Myocyte (in vitro differentiated cells): ENCODE results near the gene ZNF653. TPM values are rescaled to one million over a fixed set of nuclear protein-coding genes. Genes with fewer than 3 reads are reported as not detected.
"Not testable (repeated sequence)": the region's sequence is repeated elsewhere in the genome, so short reads cannot be mapped to it uniquely, and the experiment has no call there.

Experiments used
- DNase-seq: peaks from one replicate; pipeline ENCODE4 v3.0.0-alpha.2; 2012; ENCODE audit warnings: low read depth
- microRNA-seq: library from miRNA; unstranded; fragments of <30 nt; microRNA quantifications from one replicate; pipeline ENCODE4, GENCODE V29; 2016
- total RNA-seq: library from RNA; depleted of rRNA; stranded (reverse); fragments of >200 nt; gene quantifications from 2 replicates; pipeline ENCODE4 v1.2.3, GENCODE V29; 2014

The ZNF653 gene
- total RNA-seq, 1 donor from 2014 or later: 5.9 TPM

GRCh38 chr19:11434703-11435056 is 71.0 kb downstream of the ZNF653 start:
- no peak for DNase-seq

GRCh38 chr19:11433526-11433925 is 72.1 kb downstream of the ZNF653 start:
- DNase-seq: not testable (repeated sequence)

Small RNA genes within 50 kb of the gene (microRNA-seq; reads per million reads assigned to microRNA genes)
- gene MIR7974: not detected

Other genes with a start within 250 kb of the ZNF653 start
- 10.1 and 12.7 TPM in 2 replicates for gene DOCK6, start 243.3 kb downstream of the ZNF653 start, total RNA-seq
- not detected in 2 replicates for gene TSPAN16, start 209.7 kb downstream of the ZNF653 start, total RNA-seq
- 0.32 and 0.47 TPM in 2 replicates for gene RAB3D, start 166.2 kb downstream of the ZNF653 start, total RNA-seq
- 256 and 374 TPM in 2 replicates for gene TMEM205, start 159.6 kb downstream of the ZNF653 start, total RNA-seq
- gene CCDC159, start 159.3 kb downstream of the ZNF653 start, total RNA-seq: 3.5 and 4.4 TPM in 2 replicates
- gene PLPPR2, start 150.4 kb downstream of the ZNF653 start, total RNA-seq: 21.5 and 35.3 TPM in 2 replicates
- gene SWSAP1, start 131.2 kb downstream of the ZNF653 start, total RNA-seq: 0.86 and 1.7 TPM in 2 replicates
- gene EPOR, start 121.5 kb downstream of the ZNF653 start, total RNA-seq: 3.4 and 3.8 TPM in 2 replicates
- gene RGL3, start 86.5 kb downstream of the ZNF653 start, total RNA-seq: 0.72 and 2.3 TPM in 2 replicates
- gene ODAD3, start 70.7 kb downstream of the ZNF653 start, total RNA-seq: 0.10 and 0.32 TPM in 2 replicates
- gene PRKCSH, start 70.2 kb downstream of the ZNF653 start, total RNA-seq: 93.8 and 118 TPM in 2 replicates
- gene ELAVL3, start 24.8 kb downstream of the ZNF653 start, total RNA-seq: not detected in 2 replicates
- 42.2 and 52.7 TPM in 2 replicates for gene ECSIT, start 23.3 kb upstream of the ZNF653 start, total RNA-seq
- 2.0 and 6.3 TPM in 2 replicates for gene CNN1, start 33.0 kb upstream of the ZNF653 start, total RNA-seq
- gene ELOF1, start 53.4 kb upstream of the ZNF653 start, total RNA-seq: 15.0 and 23.9 TPM in 2 replicates
- gene ACP5, start 71.8 kb upstream of the ZNF653 start, total RNA-seq: 0.52 and 1.4 TPM in 2 replicates
- gene ZNF627, start 91.6 kb upstream of the ZNF653 start, total RNA-seq: 18.7 and 18.9 TPM in 2 replicates
- 4.6 and 5.5 TPM in 2 replicates for gene ZNF823, start 233.1 kb upstream of the ZNF653 start, total RNA-seq